ENCODE measurements around the gene SLC2A4RG.

DNA sequence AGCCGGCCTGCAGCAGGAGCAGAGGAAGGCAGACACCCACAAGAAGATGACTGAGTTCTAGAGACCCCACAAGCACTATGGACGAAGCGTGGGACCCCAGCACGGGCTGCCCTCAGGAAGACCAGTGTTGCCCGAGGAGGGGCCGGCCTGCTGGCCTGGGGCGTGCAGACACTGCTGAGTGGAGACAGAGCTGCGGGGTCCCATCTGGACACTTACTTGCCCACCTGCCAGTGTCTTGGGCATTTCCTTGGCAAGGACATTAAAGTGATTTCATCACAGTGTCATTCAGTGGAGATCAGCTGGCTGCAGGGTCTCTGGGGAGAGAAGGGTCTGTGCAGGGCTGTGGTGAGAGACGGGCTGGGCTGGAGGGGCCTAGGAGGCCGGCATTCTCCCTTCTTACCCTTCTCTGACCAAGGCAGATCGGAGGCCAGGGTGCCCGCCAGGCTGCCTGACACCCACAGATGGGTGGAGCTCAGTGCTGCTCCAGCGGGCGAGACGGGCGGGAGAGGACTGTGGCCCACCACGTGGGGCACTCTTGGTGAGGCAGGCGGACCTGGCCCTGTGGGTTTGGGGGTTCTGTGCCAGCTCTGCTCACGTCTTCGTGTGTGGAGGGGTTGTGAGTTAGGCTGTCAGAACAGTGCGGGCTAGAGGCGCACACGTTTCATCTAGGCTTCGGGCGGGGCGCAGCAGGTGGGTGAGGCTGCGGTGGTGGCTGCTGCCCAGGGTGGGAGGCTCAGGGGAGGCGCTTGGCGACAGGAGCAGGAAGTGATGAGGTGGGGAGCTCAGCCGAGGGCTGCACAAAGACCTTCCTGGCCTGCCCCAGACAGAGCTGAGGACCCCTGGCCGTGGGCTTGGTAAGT, 3.5 kb upstream of the SLC2A4RG start, which contains the start of gene LIME1:
- TF ChIP-seq POLR2A (IDR thresholded peaks at IDR 0.05) (no peak), POLR2AphosphoS5 (IDR thresholded peaks at IDR 0.05) (no peak)
- TF ChIP-seq, protein P1, sequence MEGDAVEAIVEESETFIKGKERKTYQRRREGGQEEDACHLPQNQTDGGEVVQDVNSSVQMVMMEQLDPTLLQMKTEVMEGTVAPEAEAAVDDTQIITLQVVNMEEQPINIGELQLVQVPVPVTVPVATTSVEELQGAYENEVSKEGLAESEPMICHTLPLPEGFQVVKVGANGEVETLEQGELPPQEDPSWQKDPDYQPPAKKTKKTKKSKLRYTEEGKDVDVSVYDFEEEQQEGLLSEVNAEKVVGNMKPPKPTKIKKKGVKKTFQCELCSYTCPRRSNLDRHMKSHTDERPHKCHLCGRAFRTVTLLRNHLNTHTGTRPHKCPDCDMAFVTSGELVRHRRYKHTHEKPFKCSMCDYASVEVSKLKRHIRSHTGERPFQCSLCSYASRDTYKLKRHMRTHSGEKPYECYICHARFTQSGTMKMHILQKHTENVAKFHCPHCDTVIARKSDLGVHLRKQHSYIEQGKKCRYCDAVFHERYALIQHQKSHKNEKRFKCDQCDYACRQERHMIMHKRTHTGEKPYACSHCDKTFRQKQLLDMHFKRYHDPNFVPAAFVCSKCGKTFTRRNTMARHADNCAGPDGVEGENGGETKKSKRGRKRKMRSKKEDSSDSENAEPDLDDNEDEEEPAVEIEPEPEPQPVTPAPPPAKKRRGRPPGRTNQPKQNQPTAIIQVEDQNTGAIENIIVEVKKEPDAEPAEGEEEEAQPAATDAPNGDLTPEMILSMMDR (IDR thresholded peaks at IDR 0.05), result no peak
